HepG2 (cell line): ENCODE measurements around the gene CADPS2. TPM values are rescaled to one million over a fixed set of nuclear protein-coding genes. Genes with fewer than 3 reads are reported as not detected.

ENCODE experiments used
- ATAC-seq: fragments of 200-7000 bp; cut with Tn5 transposase; 3 replicates; pipeline ENCODE4 v1.9.1; 2020; ENCODE audit warnings: mild to moderate bottlenecking, moderate library complexity
- BruUV-seq: library from RNA; stranded (reverse); fragments of 400-500 nt; replicated peaks from 2 replicates; lab custom pipeline; 2021; lab: Mats Ljungman, UMichigan
- CTCF ChIA-PET: fragments of 300-600 bp; formaldehyde crosslinking; extraction: SDS; loops from one replicate; lab custom pipeline; 2021; ENCODE audit warnings: low total read pairs, inconsistent platforms, low intra/inter-chr PET ratio; lab: Yijun Ruan, JAX
- POLR2A ChIA-PET: fragments of 350-600 bp; sonication (Branson Sonifier 250); formaldehyde crosslinking; loops from one replicate; lab custom pipeline; 2020; ENCODE audit warnings: antibody characterized with exemption, inconsistent platforms; lab: Yijun Ruan, JAX
- DNase-seq: peaks from one replicate; pipeline ENCODE4 v3.0.0-alpha.2; 2015; ENCODE audit warnings: low spot score
- FAIRE-seq: peaks from 3 replicates; lab custom pipeline; 2011; peaks lifted over from hg19 to GRCh38; lab: Jason Lieb, UNC
- H2AFZ ChIP-seq: one replicate; pipeline ENCODE4 v1.6.1; 2011; ENCODE audit warnings: low read length, inconsistent platforms
- H3K27ac ChIP-seq: fragments of 300-600 bp; 3 replicates; pipeline ENCODE4 v1.8.0; 2011; ENCODE audit warnings: mixed run types, mild to moderate bottlenecking, mixed read lengths, low read length, inconsistent platforms; ENCODE audit not compliant: insufficient read depth; ENCODE audit errors: extremely low read length
- H3K27me3 ChIP-seq, 2 experiments: fragments of 200-600 bp in 1 of 2; 2 replicates in 1 of 2; 3 replicates in 1 of 2; pipeline versions ENCODE4 v1.6.0 to v1.8.0; 2011; ENCODE audit warnings: low read length in 2 of 2, mild to moderate bottlenecking in 2 of 2, moderate library complexity in 2 of 2, inconsistent platforms in 1 of 2; ENCODE audit not compliant: insufficient read depth in 2 of 2, control insufficient read depth in 1 of 2
- H3K36me3 ChIP-seq, 2 experiments: fragments of 200-600 bp in 1 of 2; replicated peaks in 1 of 2; 2 replicates in 1 of 2; 3 replicates in 1 of 2; pipeline versions ENCODE4 v1.5.1 to v1.8.0; 2011; ENCODE audit warnings: low read length in 2 of 2, inconsistent platforms in 1 of 2; ENCODE audit not compliant: insufficient read depth in 2 of 2, control insufficient read depth in 1 of 2
- H3K4me1 ChIP-seq: 2 replicates; pipeline ENCODE4 v1.5.1; 2012; ENCODE audit warnings: low read length, inconsistent platforms; ENCODE audit not compliant: insufficient read depth
- H3K4me2 ChIP-seq: 2 replicates; pipeline ENCODE4 v1.6.0; 2011; ENCODE audit warnings: low read depth, low read length, inconsistent platforms
- H3K4me3 ChIP-seq, 3 experiments: fragments of 200-600 bp in 1 of 3; sonication (generic), shearing (Covaris generic) in 1 of 3; replicated peaks in 1 of 3; 2 replicates each; pipeline ENCODE4 v1.5.1; 2011 to 2016; ENCODE audit warnings: low read length in 3 of 3, inconsistent platforms in 2 of 3, low read depth in 2 of 3, mild to moderate bottlenecking in 2 of 3, control low read depth in 1 of 3, mixed read lengths in 1 of 3; ENCODE audit not compliant: insufficient read depth in 1 of 3
- H3K79me2 ChIP-seq: one replicate; pipeline ENCODE4 v1.6.1; 2011; ENCODE audit warnings: low read length, inconsistent platforms; ENCODE audit not compliant: insufficient read depth
- H3K9ac ChIP-seq: 2 replicates; pipeline ENCODE4 v1.6.0; 2011; ENCODE audit warnings: mild to moderate bottlenecking, low read depth, low read length, inconsistent platforms; ENCODE audit not compliant: insufficient read depth
- H3K9me3 ChIP-seq: 2 replicates; pipeline ENCODE4 v1.5.1; 2012; ENCODE audit warnings: mild to moderate bottlenecking, low read length
- H4K20me1 ChIP-seq: 2 replicates; pipeline ENCODE4 v1.6.0; 2011; ENCODE audit warnings: inconsistent platforms, mild to moderate bottlenecking, low read length, moderate library complexity; ENCODE audit not compliant: insufficient read depth
- ZNF607 ChIP-seq: sonication (generic); formaldehyde crosslinking; IDR thresholded peaks from 2 replicates; pipeline ENCODE4 v1.5.1; 2020; ENCODE audit warnings: missing genetic modification reagents, mild to moderate bottlenecking, borderline replicate concordance
- WGBS: methylation state at CpG from one replicate; pipeline ENCODE4 v1.1.6; 2017; ENCODE audit warnings: low lambda C conversion rate; 5-methylcytosine and 5-hydroxymethylcytosine counted together
- in situ Hi-C: cut with HindIII; loops from 2 replicates; pipeline ENCODE4 v1.10.0; 2017; ENCODE audit warnings: low pct_unique_long_range_greater_than_20kb; ENCODE audit not compliant: extremely low pct_ligation_motif_present
- intact Hi-C: fragments of 100-400 bp; cut with micrococcal nuclease; formaldehyde crosslinking; loops from one replicate; pipeline ENCODE4 v1.10.0; 2022; ENCODE audit not compliant: unreplicated experiment
- polyA plus RNA-seq, 8 experiments: library from polyadenylated mRNA; depleted of rRNA in 3 of 8; stranded (reverse) in 7 of 8; unstranded in 1 of 8; fragments of >200 nt; fragmentation: Illumina TruSeq in 4 of 8; extraction: Trizol in 4 of 8; gene quantifications; 2 replicates each; pipeline versions ENCODE4 v1.2.1 to v1.2.3, GENCODE V29; 2011 to 2016; ENCODE audit warnings: low read depth in 4 of 8, missing spikeins in 1 of 8, mixed read lengths in 1 of 8; ENCODE audit not compliant: insufficient read depth in 1 of 8
- total RNA-seq, 5 experiments: library from RNA; depleted of rRNA; stranded (reverse); fragments of >200 nt; fragmentation: Illumina TruSeq; extraction: Trizol; gene quantifications; 2 replicates each; pipeline ENCODE4 v1.2.3, GENCODE V29; 2016; ENCODE audit warnings: low read depth in 1 of 5
- TF ChIP-seq, protein P1 (sequence below): sonication (generic); formaldehyde crosslinking; IDR thresholded peaks from 2 replicates; pipeline ENCODE4 v1.5.1; 2020; ENCODE audit warnings: mild to moderate bottlenecking, missing genetic modification reagents, moderate library complexity
- TF ChIP-seq, protein P2 (sequence below): sonication (generic); formaldehyde crosslinking; IDR thresholded peaks from 2 replicates; pipeline ENCODE4 v1.8.0; 2023; ENCODE audit warnings: mild to moderate bottlenecking, missing genetic modification reagents

CADPS2 gene
- total and polyA plus RNA-seq, 2 of the 13 experiments (the other 11 are each of a cell fraction or from before 2014, with no cell fraction given), result 17.6 to 43.8 TPM

DNA sequence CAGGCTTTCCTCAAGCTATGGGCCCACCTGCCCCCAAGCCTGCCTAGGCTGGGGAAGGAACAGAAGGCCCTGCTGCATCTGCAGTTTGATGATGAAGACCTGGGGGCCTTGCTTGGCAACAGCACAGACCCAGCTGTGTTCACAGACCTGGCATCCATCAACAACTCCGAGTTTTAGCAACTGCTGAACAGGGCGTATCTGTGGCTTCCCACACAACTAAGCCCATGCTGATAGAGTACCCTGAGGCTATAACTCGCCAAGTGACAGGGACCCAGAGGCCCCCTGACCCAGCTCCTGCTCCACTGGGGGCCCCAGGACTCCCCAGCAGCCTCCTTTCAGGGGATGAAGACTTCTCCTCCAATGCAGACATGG lies 36.3 kb downstream of the CADPS2 start:
- Histone ChIP-seq H3K9ac (no peak overlapping the region), H3K4me3 (peak overlapping the region in 1 of 3 experiments; percentile 35; a peak in 1 of 6 replicates), H2AFZ (no peak overlapping the region), H3K4me2 (peak overlapping the region; percentile 60), H3K4me1 (peaks cover 39% of the 10 kb centered on the region), H3K27ac (peak overlapping the region; percentile 32), H3K79me2 (no peaks in the 10 kb centered on the region), H3K27me3 (no peaks in the 10 kb centered on the region), H3K36me3 (peaks cover 0 to 3% of the 10 kb centered on the region in 2 experiments; a peak in 2 of 5 replicates), H3K9me3 (no peaks in the 10 kb centered on the region), H4K20me1 (no peaks in the 10 kb centered on the region)
- DNase-seq, result no peak
- no TSS peak for BruUV-seq
- TF ChIP-seq, protein P1, sequence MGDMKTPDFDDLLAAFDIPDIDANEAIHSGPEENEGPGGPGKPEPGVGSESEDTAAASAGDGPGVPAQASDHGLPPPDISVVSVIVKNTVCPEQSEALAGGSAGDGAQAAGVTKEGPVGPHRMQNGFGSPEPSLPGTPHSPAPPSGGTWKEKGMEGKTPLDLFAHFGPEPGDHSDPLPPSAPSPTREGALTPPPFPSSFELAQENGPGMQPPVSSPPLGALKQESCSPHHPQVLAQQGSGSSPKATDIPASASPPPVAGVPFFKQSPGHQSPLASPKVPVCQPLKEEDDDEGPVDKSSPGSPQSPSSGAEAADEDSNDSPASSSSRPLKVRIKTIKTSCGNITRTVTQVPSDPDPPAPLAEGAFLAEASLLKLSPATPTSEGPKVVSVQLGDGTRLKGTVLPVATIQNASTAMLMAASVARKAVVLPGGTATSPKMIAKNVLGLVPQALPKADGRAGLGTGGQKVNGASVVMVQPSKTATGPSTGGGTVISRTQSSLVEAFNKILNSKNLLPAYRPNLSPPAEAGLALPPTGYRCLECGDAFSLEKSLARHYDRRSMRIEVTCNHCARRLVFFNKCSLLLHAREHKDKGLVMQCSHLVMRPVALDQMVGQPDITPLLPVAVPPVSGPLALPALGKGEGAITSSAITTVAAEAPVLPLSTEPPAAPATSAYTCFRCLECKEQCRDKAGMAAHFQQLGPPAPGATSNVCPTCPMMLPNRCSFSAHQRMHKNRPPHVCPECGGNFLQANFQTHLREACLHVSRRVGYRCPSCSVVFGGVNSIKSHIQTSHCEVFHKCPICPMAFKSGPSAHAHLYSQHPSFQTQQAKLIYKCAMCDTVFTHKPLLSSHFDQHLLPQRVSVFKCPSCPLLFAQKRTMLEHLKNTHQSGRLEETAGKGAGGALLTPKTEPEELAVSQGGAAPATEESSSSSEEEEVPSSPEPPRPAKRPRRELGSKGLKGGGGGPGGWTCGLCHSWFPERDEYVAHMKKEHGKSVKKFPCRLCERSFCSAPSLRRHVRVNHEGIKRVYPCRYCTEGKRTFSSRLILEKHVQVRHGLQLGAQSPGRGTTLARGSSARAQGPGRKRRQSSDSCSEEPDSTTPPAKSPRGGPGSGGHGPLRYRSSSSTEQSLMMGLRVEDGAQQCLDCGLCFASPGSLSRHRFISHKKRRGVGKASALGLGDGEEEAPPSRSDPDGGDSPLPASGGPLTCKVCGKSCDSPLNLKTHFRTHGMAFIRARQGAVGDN, result 0 out of 2 replicates have a peak, but pooled peaks have one; percentile 36
- TF ChIP-seq, protein P2, sequence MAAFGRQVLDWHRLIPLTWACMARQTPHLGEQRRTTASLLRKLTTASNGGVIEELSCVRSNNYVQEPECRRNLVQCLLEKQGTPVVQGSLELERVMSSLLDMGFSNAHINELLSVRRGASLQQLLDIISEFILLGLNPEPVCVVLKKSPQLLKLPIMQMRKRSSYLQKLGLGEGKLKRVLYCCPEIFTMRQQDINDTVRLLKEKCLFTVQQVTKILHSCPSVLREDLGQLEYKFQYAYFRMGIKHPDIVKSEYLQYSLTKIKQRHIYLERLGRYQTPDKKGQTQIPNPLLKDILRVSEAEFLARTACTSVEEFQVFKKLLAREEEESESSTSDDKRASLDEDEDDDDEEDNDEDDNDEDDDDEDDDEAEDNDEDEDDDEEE, result no peak
- TF ChIP-seq ZNF607 (CRISPR knock-in tag), result 0 out of 2 replicates have a peak, but pooled peaks have one; percentile 23
- peak; percentile 47 for ATAC-seq
- intact Hi-C loops, result loop anchor here (2.0 kb wide), 1 partner anchor 35 kb away; no protein-coding TSS in a partner anchor
- WGBS, result 100% methylated on average over 2 of the region's 3 CpGs
- in situ Hi-C loops, result no loop called here
- ChIA-PET POLR2A (interaction anchor here (1.2 to 2.0 kb wide), 3 partner anchors 15 to 37 kb away, joined by 5 to 9 read pairs (median 7); no protein-coding TSS in a partner anchor), CTCF (no interaction called here)
- no peak for FAIRE-seq
